IMR-90 (cell line): Measurements from ENCODE around the gene ITPKB. TPM values are rescaled to one million over a fixed set of nuclear protein-coding genes. Genes with fewer than 3 reads are reported as not detected.

Experiments
- ATAC-seq: fragments of 200-7000 bp; cut with Tn5 transposase; 2 replicates; pipeline ENCODE4 v1.9.1; 2020; ENCODE audit warnings: low read depth, mild to moderate bottlenecking, moderate library complexity
- BruUV-seq: library from RNA; stranded (reverse); fragments of 400-500 nt; replicated peaks from 2 replicates; lab custom pipeline; 2021; lab: Mats Ljungman, UMichigan
- CTCF ChIA-PET: fragments of 300-600 bp; formaldehyde crosslinking; extraction: SDS; loops from one replicate; lab custom pipeline; 2021; ENCODE audit warnings: antibody characterized with exemption; lab: Yijun Ruan, JAX
- POLR2A ChIA-PET: fragments of 300-600 bp; sonication (Branson Sonifier 250); formaldehyde crosslinking; loops from one replicate; lab custom pipeline; 2022; ENCODE audit warnings: antibody characterized with exemption; ENCODE audit not compliant: unreplicated experiment; lab: Charles Lee
- DNase-seq: peaks from one replicate; pipeline ENCODE4 v3.0.0; 2013
- H2AFZ ChIP-seq: replicated peaks from 2 replicates; pipeline ENCODE3; 2013; ENCODE audit warnings: low read length, mild to moderate bottlenecking; ENCODE audit not compliant: poor library complexity
- H2AK5ac ChIP-seq: 2 replicates; pipeline ENCODE4 v1.6.1; 2013; ENCODE audit warnings: low read depth, low read length, inconsistent platforms
- H2AK9ac ChIP-seq: replicated peaks from 2 replicates; pipeline ENCODE3; 2013; ENCODE audit warnings: mild to moderate bottlenecking, low read depth, low read length, moderate library complexity; ENCODE audit not compliant: poor library complexity
- H2BK120ac ChIP-seq: 2 replicates; pipeline ENCODE4 v1.6.1; 2013; ENCODE audit warnings: low read depth, low read length, inconsistent platforms
- H2BK15ac ChIP-seq: 3 replicates; pipeline ENCODE4 v1.6.1; 2013; ENCODE audit warnings: low read depth, low read length, inconsistent platforms
- H2BK20ac ChIP-seq: 2 replicates; pipeline ENCODE4 v1.6.1; 2013; ENCODE audit warnings: low read depth, mild to moderate bottlenecking, inconsistent platforms, low read length, moderate library complexity
- H2BK5ac ChIP-seq: 2 replicates; pipeline ENCODE4 v1.6.1; 2013; ENCODE audit warnings: mild to moderate bottlenecking, low read depth, low read length, inconsistent platforms; ENCODE audit not compliant: poor library complexity, severe bottlenecking
- H3K14ac ChIP-seq: replicated peaks from 2 replicates; pipeline ENCODE4 v1.6.1; 2013; ENCODE audit warnings: low read depth, low read length, inconsistent platforms
- H3K18ac ChIP-seq: 2 replicates; pipeline ENCODE4 v1.6.1; 2013; ENCODE audit warnings: low read depth, low read length, control low read depth
- H3K23ac ChIP-seq: 2 replicates; pipeline ENCODE4 v1.6.1; 2013; ENCODE audit warnings: low read depth, low read length, inconsistent platforms
- H3K27ac ChIP-seq: 2 replicates; pipeline ENCODE4 v1.5.1; 2013; ENCODE audit warnings: mild to moderate bottlenecking, control low read depth, low read length; ENCODE audit not compliant: insufficient read depth
- H3K27me3 ChIP-seq: 2 replicates; pipeline ENCODE4 v1.6.1; 2013; ENCODE audit warnings: low read length; ENCODE audit not compliant: control insufficient read depth, insufficient read depth
- H3K36me3 ChIP-seq: 2 replicates; pipeline ENCODE4 v1.6.1; 2013; ENCODE audit warnings: low read length, mixed read lengths; ENCODE audit not compliant: control insufficient read depth, insufficient read depth
- H3K4ac ChIP-seq: 2 replicates; pipeline ENCODE4 v1.6.1; 2013; ENCODE audit warnings: low read depth, low read length, inconsistent platforms
- H3K4me1 ChIP-seq: 2 replicates; pipeline ENCODE4 v1.6.1; 2013; ENCODE audit warnings: low read length, mixed read lengths; ENCODE audit not compliant: control insufficient read depth, insufficient read depth
- H3K4me2 ChIP-seq: 2 replicates; pipeline ENCODE4 v1.6.1; 2013; ENCODE audit warnings: low read depth, mild to moderate bottlenecking, control low read depth, low read length, moderate library complexity
- H3K4me3 ChIP-seq: 2 replicates; pipeline ENCODE4 v1.5.1; 2013; ENCODE audit warnings: low read depth, mild to moderate bottlenecking, control low read depth, low read length, moderate library complexity; ENCODE audit not compliant: insufficient read depth
- H3K56ac ChIP-seq: 2 replicates; pipeline ENCODE4 v1.6.1; 2013; ENCODE audit warnings: low read length, inconsistent platforms; ENCODE audit not compliant: insufficient read depth; ENCODE audit errors: extremely low read depth
- H3K79me1 ChIP-seq, 2 experiments: 2 replicates each; pipeline ENCODE4 v1.6.1; 2013; ENCODE audit warnings: low read length in 2 of 2, inconsistent platforms in 1 of 2, low read depth in 1 of 2
- H3K9ac ChIP-seq: 2 replicates; pipeline ENCODE4 v1.6.1; 2013; ENCODE audit warnings: low read depth, low read length, control low read depth
- H3K9me1 ChIP-seq: 2 replicates; pipeline ENCODE4 v1.6.1; 2013; ENCODE audit warnings: low read length, inconsistent platforms; ENCODE audit not compliant: insufficient read depth
- H3K9me3 ChIP-seq: 2 replicates; pipeline ENCODE4 v1.6.1; 2013; ENCODE audit warnings: low read length; ENCODE audit not compliant: control insufficient read depth, insufficient read depth
- H4K20me1 ChIP-seq: 2 replicates; pipeline ENCODE4 v1.6.1; 2013; ENCODE audit warnings: low read length, inconsistent platforms; ENCODE audit not compliant: insufficient read depth
- H4K5ac ChIP-seq: 2 replicates; pipeline ENCODE4 v1.6.1; 2013; ENCODE audit warnings: mild to moderate bottlenecking, low read depth, low read length, control low read depth
- H4K8ac ChIP-seq, 2 experiments: 2 replicates each; pipeline ENCODE4 v1.6.1; 2013; ENCODE audit warnings: low read depth in 2 of 2, low read length in 2 of 2, control low read depth in 1 of 2, inconsistent platforms in 1 of 2
- H4K91ac ChIP-seq: 2 replicates; pipeline ENCODE4 v1.6.1; 2013; ENCODE audit warnings: low read depth, low read length, inconsistent platforms; ENCODE audit not compliant: insufficient read depth
- BHLHE40 ChIP-seq: fragments of 150-350 bp; IDR thresholded peaks from 2 replicates; pipeline ENCODE4 v1.6.1; 2016; ENCODE audit warnings: mild to moderate bottlenecking, low read depth, low read length
- CEBPB ChIP-seq: IDR thresholded peaks from 2 replicates; pipeline ENCODE4 v1.6.1; 2012; ENCODE audit warnings: low read depth, low read length, improper control_type of control experiment
- CHD1 ChIP-seq: IDR thresholded peaks from 2 replicates; pipeline ENCODE4 v1.6.1; 2012; ENCODE audit warnings: low read depth, low read length, improper control_type of control experiment
- CTCF ChIP-seq: conservative IDR thresholded peaks from 2 replicates; pipeline ENCODE4 v1.5.1; 2012; ENCODE audit warnings: mild to moderate bottlenecking, low read depth, low read length, improper control_type of control experiment
- FOS ChIP-seq: fragments of 150-350 bp; IDR thresholded peaks from 2 replicates; pipeline ENCODE4 v1.6.1; 2016; ENCODE audit warnings: low read depth, low read length
- MAFK ChIP-seq: IDR thresholded peaks from 2 replicates; pipeline ENCODE4 v1.6.1; 2012; ENCODE audit warnings: low read depth, low read length, improper control_type of control experiment
- MAZ ChIP-seq: IDR thresholded peaks from 2 replicates; pipeline ENCODE4 v1.6.1; 2012; ENCODE audit warnings: low read depth, mild to moderate bottlenecking, low read length, improper control_type of control experiment, moderate library complexity, borderline replicate concordance
- MXI1 ChIP-seq: IDR thresholded peaks from 2 replicates; pipeline ENCODE4 v1.6.1; 2012; ENCODE audit warnings: low read depth, mild to moderate bottlenecking, low read length, moderate library complexity, borderline replicate concordance
- NFE2L2 ChIP-seq: fragments of 150-350 bp; IDR thresholded peaks from 2 replicates; pipeline ENCODE4 v1.6.1; 2016; ENCODE audit warnings: low read depth, mild to moderate bottlenecking, low read length
- POLR2A ChIP-seq: IDR thresholded peaks from 2 replicates; pipeline ENCODE4 v1.6.1; 2012; ENCODE audit warnings: mild to moderate bottlenecking, low read depth, low read length
- RAD21 ChIP-seq: IDR thresholded peaks from 2 replicates; pipeline ENCODE4 v1.6.1; 2012; ENCODE audit warnings: low read length, improper control_type of control experiment
- RCOR1 ChIP-seq: IDR thresholded peaks from 2 replicates; pipeline ENCODE4 v1.6.1; 2012; ENCODE audit warnings: mild to moderate bottlenecking, low read length, improper control_type of control experiment; ENCODE audit not compliant: insufficient replicate concordance
- RFX5 ChIP-seq: IDR thresholded peaks from 2 replicates; pipeline ENCODE4 v1.8.0; 2012; ENCODE audit warnings: low read depth, mild to moderate bottlenecking, low read length, moderate library complexity
- SMC3 ChIP-seq: fragments of 150-350 bp; IDR thresholded peaks from 2 replicates; pipeline ENCODE4 v1.6.1; 2016; ENCODE audit warnings: low read depth, mild to moderate bottlenecking, antibody characterized with exemption, low read length, moderate library complexity
- USF2 ChIP-seq: fragments of 150-350 bp; IDR thresholded peaks from 2 replicates; pipeline ENCODE4 v1.6.1; 2017; ENCODE audit warnings: mild to moderate bottlenecking, antibody characterized with exemption, low read length, low read depth
- WGBS, 2 experiments: methylation state at CpG; one replicate each; pipeline versions ENCODE4 v1.1.5 to v1.1.7; 2013; ENCODE audit warnings: missing lambda C conversion rate in 2 of 2; ENCODE audit not compliant: insufficient read length in 1 of 2; ENCODE audit errors: extremely low coverage in 2 of 2; 5-methylcytosine and 5-hydroxymethylcytosine counted together
- dilution Hi-C: fragments of 300-500 bp; cut with HindIII; formaldehyde crosslinking; loops from one replicate; pipeline ENCODE4 v1.14.3; 2018; ENCODE audit warnings: low sequenced_read_pairs; ENCODE audit not compliant: unreplicated experiment
- in situ Hi-C: fragments of 300-500 bp; cut with MboI; formaldehyde crosslinking; loops from 3 replicates; pipeline ENCODE4 v1.14.3; 2019; ENCODE audit warnings: low sequenced_read_pairs, inconsistent platforms, mixed read lengths
- intact Hi-C: fragments of 100-400 bp; cut with micrococcal nuclease; formaldehyde crosslinking; loops from 2 replicates; pipeline ENCODE4 v1.10.0; 2022
- polyA plus RNA-seq, 3 experiments: library from polyadenylated mRNA; depleted of rRNA; stranded (reverse); fragments of >200 nt; gene quantifications; 2 replicates each; pipeline ENCODE4 v1.2.3, GENCODE V29; 2012; ENCODE audit warnings: low replicate concordance in 1 of 3
- total RNA-seq: library from RNA; depleted of rRNA; stranded (reverse); fragments of >200 nt; gene quantifications from 2 replicates; pipeline ENCODE4 v1.2.3, GENCODE V29; 2012

The ITPKB gene
- total and polyA plus RNA-seq, 2 of the 4 experiments (the other 2 are of a cell fraction), result 0.72 to 1.4 TPM

GRCh38 chr1:226616636-226617035, 122.4 kb downstream of the ITPKB start:
- Histone ChIP-seq H3K9me1 (no peaks in the 10 kb centered on the region), H3K9me3 (no peaks in the 10 kb centered on the region), H3K27ac (no peak overlapping the region), H2AK9ac (no peak overlapping the region), H2BK15ac (no peak overlapping the region), H3K56ac (no peak overlapping the region), H3K9ac (no peak overlapping the region), H2BK5ac (no peak overlapping the region), H4K8ac (no peak overlapping the region), H2BK20ac (no peak overlapping the region), H3K79me1 (no peaks in the 10 kb centered on the region), H3K14ac (no peak overlapping the region), H2AFZ (no peak overlapping the region), H3K4me3 (no peak overlapping the region), H3K18ac (no peak overlapping the region), H3K4me1 (peaks cover 2% of the 10 kb centered on the region; the same call in 1 of the 2 replicates), H4K91ac (no peak overlapping the region), H3K36me3 (no peaks in the 10 kb centered on the region), H3K4me2 (no peak overlapping the region), H3K23ac (no peak overlapping the region), H3K27me3 (peaks cover 17% of the 10 kb centered on the region), H2AK5ac (no peak overlapping the region), H4K20me1 (no peaks in the 10 kb centered on the region), H4K5ac (no peak overlapping the region), H2BK120ac (no peak overlapping the region), H3K4ac (no peak overlapping the region)
- no peak for ATAC-seq
- dilution Hi-C loops, result no loop called here
- TF ChIP-seq MAFK, result no peak
- TF ChIP-seq CEBPB, result no peak
- no peak for TF ChIP-seq FOS
- no peak for TF ChIP-seq POLR2A
- no peak for TF ChIP-seq CTCF
- no peak for TF ChIP-seq CHD1
- TF ChIP-seq RCOR1, result no peak
- TF ChIP-seq RFX5, result no peak
- TF ChIP-seq RAD21, result no peak
- no peak for TF ChIP-seq MAZ
- TF ChIP-seq BHLHE40, result no peak
- TF ChIP-seq SMC3, result no peak
- no peak for TF ChIP-seq USF2
- TF ChIP-seq NFE2L2, result no peak
- TF ChIP-seq MXI1, result no peak
- in situ Hi-C loops, result no loop called here
- no peak for DNase-seq
- BruUV-seq, result no TSS peak
- WGBS, 2 experiments, result no CpG with 5 or more reads among the region's 1 CpG
- intact Hi-C loops, result no loop called here
- POLR2A ChIA-PET, result no interaction called here
- CTCF ChIA-PET, result no interaction called here
